HG02970 (cell line): ENCODE results near the gene ME3.

Experiments used
- ATAC-seq: cut with Tn5 transposase; IDR thresholded peaks from one replicate; pipeline ENCODE4 v1.9.1; 2021; ENCODE audit warnings: mild to moderate bottlenecking, moderate library complexity, moderate number of reproducible peaks; ENCODE audit not compliant: unreplicated experiment, low FRiP score

ME3 gene

GRCh38 chr11:86591631-86592030 is 80.8 kb downstream of the ME3 start:
- no peak for ATAC-seq

GRCh38 chr11:86589856-86590589 is 82.4 kb downstream of the ME3 start:
- no peak for ATAC-seq

GRCh38 chr11:86589204-86589603 is 83.2 kb downstream of the ME3 start:
- no peak for ATAC-seq

- no peak for ATAC-seq
Measured at GRCh38 chr11:86588566-86589090, 83.8 kb downstream of the ME3 start.

- no peak for ATAC-seq
Measured at GRCh38 chr11:86587264-86588193, 84.9 kb downstream of the ME3 start.

GRCh38 chr11:86586307-86586706 is 86.1 kb downstream of the ME3 start:
- no peak for ATAC-seq

GRCh38 chr11:86582898-86583297 is 89.5 kb downstream of the ME3 start:
- no peak for ATAC-seq

GRCh38 chr11:86580535-86580934 is 91.9 kb downstream of the ME3 start:
- ATAC-seq: no peak

- ATAC-seq: no peak
Measured at GRCh38 chr11:86579406-86579731, 93.0 kb downstream of the ME3 start.

- ATAC-seq: no peak
Measured at GRCh38 chr11:86578727-86579405, 93.5 kb downstream of the ME3 start.

- no peak for ATAC-seq
Measured at GRCh38 chr11:86577644-86578636, 94.5 kb downstream of the ME3 start.

GRCh38 chr11:86576946-86577624 is 95.3 kb downstream of the ME3 start:
- ATAC-seq: no peak

GRCh38 chr11:86575927-86576326 is 96.5 kb downstream of the ME3 start:
- no peak for ATAC-seq

- no peak for ATAC-seq
Measured at GRCh38 chr11:86575208-86575855, 97.1 kb downstream of the ME3 start.

GRCh38 chr11:86574493-86575207 is 97.8 kb downstream of the ME3 start:
- ATAC-seq: no peak

GRCh38 chr11:86571273-86571948 is 101.0 kb downstream of the ME3 start:
- no peak for ATAC-seq

- no peak for ATAC-seq
Measured at GRCh38 chr11:86570451-86570850, 102.0 kb downstream of the ME3 start.

GRCh38 chr11:86570020-86570419 is 102.4 kb downstream of the ME3 start:
- ATAC-seq: no peak
